Measurements from ENCODE around the gene TRAPPC1. TPM values are rescaled to one million over a fixed set of nuclear protein-coding genes. Genes with fewer than 3 reads are reported as not detected.

Gene TRAPPC1
- total and polyA plus RNA-seq, 4 experiments from 2014 or later = 116 to 240 (median 178) TPM

GRCh38 chr17:7882068-7882467 lies 49.7 kb downstream of the TRAPPC1 start:
- Histone ChIP-seq H3K27me3 (ENCODE audit: insufficient read depth, low read length) (no peaks in the 10 kb centered on the region), H3K36me3 (ENCODE audit: insufficient read depth, low read length) (peaks cover 14% of the 10 kb centered on the region), H3K27ac (ENCODE audit: low read depth, low read length) (no peak overlapping the region), H3K4me1 (ENCODE audit: insufficient read depth, low read length) (peaks cover 53% of the 10 kb centered on the region), H3K9me3 (ENCODE audit: control insufficient read depth in 1 of 2, low read length in 2 of 2) (no peaks in the 10 kb centered on the region), H3K4me3 (ENCODE audit: low read length in 2 of 2) (no peak overlapping the region)
- CTCF ChIA-PET (ENCODE audit: partially characterized antibody) = interaction anchor here (2.6 kb wide), 1 partner anchor 20 kb away, joined by 13 read pairs; no protein-coding TSS in a partner anchor
- no peak overlapping the region for H3K4me3 Mint-ChIP-seq
- H3K36me3 Mint-ChIP-seq = peaks cover 0 to 11% of the 10 kb centered on the region in 2 donors
- POLR2A ChIA-PET (ENCODE audit: partially characterized antibody) = interaction anchor here (2.2 kb wide), 1 partner anchor 13 kb away, joined by 6 read pairs; no protein-coding TSS in a partner anchor
- H3K9me3 Mint-ChIP-seq = no peaks in the 10 kb centered on the region
- no peaks in the 10 kb centered on the region for H3K27me3 Mint-ChIP-seq
- H3K27ac Mint-ChIP-seq = no peak overlapping the region
- intact Hi-C loops (cut with micrococcal nuclease) = no loop called here
- peaks cover 4 to 12% (median 7%) of the 10 kb centered on the region in 4 donors for H3K4me1 Mint-ChIP-seq
- DNase-seq = no peak

GRCh38 chr17:7881276-7882054 lies 50.3 kb downstream of the TRAPPC1 start:
- no peak overlapping the region for H3K27ac ChIP-seq (ENCODE audit: low read depth, low read length)
- POLR2A ChIA-PET (ENCODE audit: partially characterized antibody) = no interaction called here
- Mint-ChIP-seq H3K4me1 (peaks cover 4 to 11% (median 7%) of the 10 kb centered on the region in 4 donors), H3K27me3 (no peaks in the 10 kb centered on the region), H3K27ac (no peak overlapping the region), H3K36me3 (peaks cover 0 to 8% of the 10 kb centered on the region in 2 donors), H3K9me3 (no peaks in the 10 kb centered on the region), H3K4me3 (no peak overlapping the region)
- intact Hi-C loops (cut with micrococcal nuclease) = no loop called here
- no peak for DNase-seq
- CTCF ChIA-PET (ENCODE audit: partially characterized antibody) = no interaction called here
- H3K9me3 ChIP-seq (ENCODE audit: control insufficient read depth in 1 of 2, low read length in 2 of 2) = no peaks in the 10 kb centered on the region
- H3K4me3 ChIP-seq (ENCODE audit: low read length in 2 of 2) = no peak overlapping the region
- no peaks in the 10 kb centered on the region for H3K27me3 ChIP-seq (ENCODE audit: insufficient read depth, low read length)
- H3K36me3 ChIP-seq (ENCODE audit: insufficient read depth, low read length) = peaks cover 14% of the 10 kb centered on the region
- peaks cover 47% of the 10 kb centered on the region for H3K4me1 ChIP-seq (ENCODE audit: insufficient read depth, low read length)

Other genes starting within 250 kb of the TRAPPC1 start
- 10 to 100 TPM; 89.1 to 97.4 TPM for gene TP53, start 244.5 kb downstream of the TRAPPC1 start, total RNA-seq
- gene TP53, start 244.5 kb downstream of the TRAPPC1 start, polyA plus RNA-seq = 10 to 100 TPM; 15.9 to 35.3 TPM
- 10 to 100 TPM; 11.9 to 12.5 TPM for gene WRAP53, start 243.5 kb downstream of the TRAPPC1 start, total RNA-seq
- 10 to 100 TPM in 1 of 2 donors, 1 to 10 TPM in 1; 9.8 to 13.1 TPM for gene WRAP53, start 243.5 kb downstream of the TRAPPC1 start, polyA plus RNA-seq
- under 1 TPM; 0.09 to 0.11 TPM for gene EFNB3, start 226.7 kb downstream of the TRAPPC1 start, total RNA-seq
- gene EFNB3, start 226.7 kb downstream of the TRAPPC1 start, polyA plus RNA-seq = not detected
- gene DNAH2, start 214.2 kb downstream of the TRAPPC1 start, total RNA-seq = not detected
- not detected for gene DNAH2, start 214.2 kb downstream of the TRAPPC1 start, polyA plus RNA-seq
- gene KDM6B, start 97.7 kb downstream of the TRAPPC1 start, total RNA-seq = 100 to 1,000 TPM; 119 to 129 TPM
- 1 to 10 TPM in 1 of 2 donors, not detected in 1; 1.7 TPM for gene KDM6B, start 97.7 kb downstream of the TRAPPC1 start, polyA plus RNA-seq
- gene TMEM88, start 76.9 kb downstream of the TRAPPC1 start, total RNA-seq = 1 to 10 TPM; 6.2 to 7.9 TPM
- not detected for gene TMEM88, start 76.9 kb downstream of the TRAPPC1 start, polyA plus RNA-seq
- 10 to 100 TPM; 23.1 to 25.8 TPM for gene NAA38, start 74.4 kb downstream of the TRAPPC1 start, total RNA-seq
- gene NAA38, start 74.4 kb downstream of the TRAPPC1 start, polyA plus RNA-seq = 100 to 1,000 TPM; 139 to 149 TPM
- 10 to 100 TPM in 1 of 2 experiments, 1 to 10 TPM in 1; 8.7 to 11.4 TPM for gene CYB5D1, start 73.9 kb downstream of the TRAPPC1 start, total RNA-seq
- 1 to 10 TPM; 5.1 to 5.2 TPM for gene CYB5D1, start 73.9 kb downstream of the TRAPPC1 start, polyA plus RNA-seq
- 100 to 1,000 TPM; 274 to 287 TPM for gene CHD3, start 43.2 kb downstream of the TRAPPC1 start, total RNA-seq
- gene CHD3, start 43.2 kb downstream of the TRAPPC1 start, polyA plus RNA-seq = 10 to 100 TPM in 1 of 2 donors, under 1 TPM in 1; 0.84 to 24.4 TPM
- gene RNF227, start 15.7 kb downstream of the TRAPPC1 start, total RNA-seq = 1 to 10 TPM; 6.7 to 7.4 TPM
- gene RNF227, start 15.7 kb downstream of the TRAPPC1 start, polyA plus RNA-seq = 1 to 10 TPM; 2.3 to 3.6 TPM
- gene KCNAB3, start 2.1 kb downstream of the TRAPPC1 start, total RNA-seq = 10 to 100 TPM; 13.4 to 14.4 TPM
- gene KCNAB3, start 2.1 kb downstream of the TRAPPC1 start, polyA plus RNA-seq = under 1 TPM in 1 of 2 donors, not detected in 1; 0.53 TPM
- 10 to 100 TPM; 29.7 to 30.1 TPM for gene CNTROB, start 260 bp upstream of the TRAPPC1 start, total RNA-seq
- gene CNTROB, start 260 bp upstream of the TRAPPC1 start, polyA plus RNA-seq = 10 to 100 TPM in 1 of 2 donors, 1 to 10 TPM in 1; 3.9 to 12.6 TPM
- not detected for gene GUCY2D, start 70.7 kb upstream of the TRAPPC1 start, total RNA-seq
- gene GUCY2D, start 70.7 kb upstream of the TRAPPC1 start, polyA plus RNA-seq = under 1 TPM; 0.18 TPM
- gene ALOX15B, start 107.1 kb upstream of the TRAPPC1 start, total RNA-seq = under 1 TPM in 1 of 2 experiments, not detected in 1; 0.15 TPM
- not detected for gene ALOX15B, start 107.1 kb upstream of the TRAPPC1 start, polyA plus RNA-seq
- under 1 TPM in 1 of 2 experiments, not detected in 1; 0.44 TPM for gene ALOX12B, start 155.8 kb upstream of the TRAPPC1 start, total RNA-seq
- under 1 TPM in 1 of 2 donors, not detected in 1; 0.79 TPM for gene ALOX12B, start 155.8 kb upstream of the TRAPPC1 start, polyA plus RNA-seq
- under 1 TPM; 0.32 to 0.33 TPM for gene ALOXE3, start 186.6 kb upstream of the TRAPPC1 start, total RNA-seq
- gene ALOXE3, start 186.6 kb upstream of the TRAPPC1 start, polyA plus RNA-seq = under 1 TPM in 1 of 2 donors, not detected in 1; 0.20 TPM
- not detected for gene HES7, start 192.2 kb upstream of the TRAPPC1 start, total RNA-seq
- not detected for gene HES7, start 192.2 kb upstream of the TRAPPC1 start, polyA plus RNA-seq
- gene PER1, start 220.5 kb upstream of the TRAPPC1 start, total RNA-seq = 10 to 100 TPM; 78.9 to 79.4 TPM
- 10 to 100 TPM in 1 of 2 donors, 1 to 10 TPM in 1; 3.7 to 18.6 TPM for gene PER1, start 220.5 kb upstream of the TRAPPC1 start, polyA plus RNA-seq
- gene VAMP2, start 231.0 kb upstream of the TRAPPC1 start, total RNA-seq = 100 to 1,000 TPM; 190 to 203 TPM
- 100 to 1,000 TPM in 1 of 2 donors, 10 to 100 TPM in 1; 41.6 to 106 TPM for gene VAMP2, start 231.0 kb upstream of the TRAPPC1 start, polyA plus RNA-seq
- gene TMEM107, start 244.4 kb upstream of the TRAPPC1 start, total RNA-seq = 10 to 100 TPM; 25.0 to 25.3 TPM
- 10 to 100 TPM; 42.4 to 43.7 TPM for gene TMEM107, start 244.4 kb upstream of the TRAPPC1 start, polyA plus RNA-seq

Measured in CD4-positive, alpha-beta memory T cell (primary cell).